ENCODE results near the gene DDAH2. TPM values are rescaled to one million over a fixed set of nuclear protein-coding genes. Genes with fewer than 3 reads are reported as not detected.

The DDAH2 gene
- total RNA-seq, 6 experiments from 2014 or later = 44.0 to 47.8 (median 46.0) TPM

- Mint-ChIP-seq H3K4me3 (no peak overlapping the region), H3K4me1 (ENCODE audit: low read depth) (peaks cover 4% of the 10 kb centered on the region), H3K9me3 (no peaks in the 10 kb centered on the region), H3K36me3 (ENCODE audit: low read depth) (peaks cover 7% of the 10 kb centered on the region; the same call in 1 of the 2 replicates), H3K27me3 (ENCODE audit: insufficient read depth) (no peaks in the 10 kb centered on the region), H3K27ac (no peak overlapping the region)
- DNase-seq = no peak
- TF ChIP-seq CTCF (IDR thresholded peaks at IDR 0.05) = no peak
Measured at GRCh38 chr6:31758281-31758680, 29.2 kb upstream of the DDAH2 start.

GRCh38 chr6:31752739-31753319 lies 23.7 kb upstream of the DDAH2 start:
- Mint-ChIP-seq H3K4me1 (ENCODE audit: low read depth) (peaks cover 16% of the 10 kb centered on the region), H3K27me3 (ENCODE audit: insufficient read depth) (no peaks in the 10 kb centered on the region), H3K27ac (peak overlapping the region; percentile 83), H3K9me3 (no peaks in the 10 kb centered on the region), H3K36me3 (ENCODE audit: low read depth) (peaks cover 5% of the 10 kb centered on the region; the same call in 1 of the 2 replicates), H3K4me3 (peak overlapping the region; percentile 16; the same call in 1 of the 2 replicates)
- TF ChIP-seq CTCF (IDR thresholded peaks at IDR 0.05) = no peak
- peak; percentile 82 for DNase-seq

GRCh38 chr6:31750411-31751022 lies 21.4 kb upstream of the DDAH2 start:
- peak; percentile 25 for DNase-seq
- H3K9me3 Mint-ChIP-seq = no peaks in the 10 kb centered on the region
- H3K27ac Mint-ChIP-seq = no peak overlapping the region; the same call in 1 of the 2 replicates
- H3K27me3 Mint-ChIP-seq (ENCODE audit: insufficient read depth) = no peaks in the 10 kb centered on the region
- peaks cover 12% of the 10 kb centered on the region; the same call in 1 of the 2 replicates for H3K36me3 Mint-ChIP-seq (ENCODE audit: low read depth)
- H3K4me1 Mint-ChIP-seq (ENCODE audit: low read depth) = peaks cover 25% of the 10 kb centered on the region
- H3K4me3 Mint-ChIP-seq = no peak overlapping the region
- no peak for TF ChIP-seq CTCF (IDR thresholded peaks at IDR 0.05)

- no peak overlapping the region for H3K4me3 Mint-ChIP-seq
Measured at GRCh38 chr6:31749301-31750036, 20.4 kb upstream of the DDAH2 start.

GRCh38 chr6:31744422-31744821 lies 15.3 kb upstream of the DDAH2 start:
- H3K27ac Mint-ChIP-seq = no peak overlapping the region
- no peaks in the 10 kb centered on the region; the same call in 1 of the 2 replicates for H3K27me3 Mint-ChIP-seq (ENCODE audit: insufficient read depth)
- H3K4me3 Mint-ChIP-seq = no peak overlapping the region
- H3K9me3 Mint-ChIP-seq = no peaks in the 10 kb centered on the region
- TF ChIP-seq CTCF (IDR thresholded peaks at IDR 0.05) = no peak
- peaks cover 24% of the 10 kb centered on the region for H3K4me1 Mint-ChIP-seq (ENCODE audit: low read depth)
- H3K36me3 Mint-ChIP-seq (ENCODE audit: low read depth) = peaks cover 16% of the 10 kb centered on the region; the same call in 1 of the 2 replicates
- DNase-seq = no peak

More at GRCh38 chr6:31749301-31750036, 20.4 kb upstream of the DDAH2 start:
- no peaks in the 10 kb centered on the region for H3K9me3 Mint-ChIP-seq
- no peak for TF ChIP-seq CTCF (IDR thresholded peaks at IDR 0.05)
- DNase-seq = no peak
- H3K27ac Mint-ChIP-seq = no peak overlapping the region
- H3K27me3 Mint-ChIP-seq (ENCODE audit: insufficient read depth) = no peaks in the 10 kb centered on the region; the same call in 1 of the 2 replicates
- peaks cover 25% of the 10 kb centered on the region for H3K4me1 Mint-ChIP-seq (ENCODE audit: low read depth)
- H3K36me3 Mint-ChIP-seq (ENCODE audit: low read depth) = peaks cover 16% of the 10 kb centered on the region; the same call in 1 of the 2 replicates

Measured in HFFc6 (cell line).